ENCODE data around the gene FAM169A. TPM values are rescaled to one million over a fixed set of nuclear protein-coding genes. Genes with fewer than 3 reads are reported as not detected.

Gene FAM169A
- total and polyA plus RNA-seq, 2 experiments from 2014 or later = 16.9 to 97.7 TPM

DNA sequence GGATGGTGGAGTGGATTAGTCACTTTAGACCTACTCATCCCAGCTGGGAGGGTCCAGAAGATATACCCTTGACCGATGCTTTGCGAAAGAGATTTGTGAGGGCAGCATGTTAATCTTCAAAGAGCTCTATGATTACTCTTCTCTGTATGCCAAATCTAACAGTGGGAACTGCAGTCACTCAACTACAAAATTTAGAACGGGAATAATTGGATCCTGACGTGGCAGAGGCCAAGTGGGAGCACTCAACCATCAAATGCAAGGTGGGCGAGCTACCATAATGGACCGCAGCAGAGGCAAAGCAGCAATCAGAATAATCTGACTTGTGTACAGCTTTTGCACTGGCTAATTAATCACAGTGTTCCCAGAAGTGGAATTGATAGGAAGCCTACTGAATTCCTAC is 78.8 kb downstream of the FAM169A start (continued):
- TF ChIP-seq, protein P1, sequence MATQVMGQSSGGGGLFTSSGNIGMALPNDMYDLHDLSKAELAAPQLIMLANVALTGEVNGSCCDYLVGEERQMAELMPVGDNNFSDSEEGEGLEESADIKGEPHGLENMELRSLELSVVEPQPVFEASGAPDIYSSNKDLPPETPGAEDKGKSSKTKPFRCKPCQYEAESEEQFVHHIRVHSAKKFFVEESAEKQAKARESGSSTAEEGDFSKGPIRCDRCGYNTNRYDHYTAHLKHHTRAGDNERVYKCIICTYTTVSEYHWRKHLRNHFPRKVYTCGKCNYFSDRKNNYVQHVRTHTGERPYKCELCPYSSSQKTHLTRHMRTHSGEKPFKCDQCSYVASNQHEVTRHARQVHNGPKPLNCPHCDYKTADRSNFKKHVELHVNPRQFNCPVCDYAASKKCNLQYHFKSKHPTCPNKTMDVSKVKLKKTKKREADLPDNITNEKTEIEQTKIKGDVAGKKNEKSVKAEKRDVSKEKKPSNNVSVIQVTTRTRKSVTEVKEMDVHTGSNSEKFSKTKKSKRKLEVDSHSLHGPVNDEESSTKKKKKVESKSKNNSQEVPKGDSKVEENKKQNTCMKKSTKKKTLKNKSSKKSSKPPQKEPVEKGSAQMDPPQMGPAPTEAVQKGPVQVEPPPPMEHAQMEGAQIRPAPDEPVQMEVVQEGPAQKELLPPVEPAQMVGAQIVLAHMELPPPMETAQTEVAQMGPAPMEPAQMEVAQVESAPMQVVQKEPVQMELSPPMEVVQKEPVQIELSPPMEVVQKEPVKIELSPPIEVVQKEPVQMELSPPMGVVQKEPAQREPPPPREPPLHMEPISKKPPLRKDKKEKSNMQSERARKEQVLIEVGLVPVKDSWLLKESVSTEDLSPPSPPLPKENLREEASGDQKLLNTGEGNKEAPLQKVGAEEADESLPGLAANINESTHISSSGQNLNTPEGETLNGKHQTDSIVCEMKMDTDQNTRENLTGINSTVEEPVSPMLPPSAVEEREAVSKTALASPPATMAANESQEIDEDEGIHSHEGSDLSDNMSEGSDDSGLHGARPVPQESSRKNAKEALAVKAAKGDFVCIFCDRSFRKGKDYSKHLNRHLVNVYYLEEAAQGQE (IDR thresholded peaks at IDR 0.05; ENCODE audit: unreplicated experiment) = no peak

DNA sequence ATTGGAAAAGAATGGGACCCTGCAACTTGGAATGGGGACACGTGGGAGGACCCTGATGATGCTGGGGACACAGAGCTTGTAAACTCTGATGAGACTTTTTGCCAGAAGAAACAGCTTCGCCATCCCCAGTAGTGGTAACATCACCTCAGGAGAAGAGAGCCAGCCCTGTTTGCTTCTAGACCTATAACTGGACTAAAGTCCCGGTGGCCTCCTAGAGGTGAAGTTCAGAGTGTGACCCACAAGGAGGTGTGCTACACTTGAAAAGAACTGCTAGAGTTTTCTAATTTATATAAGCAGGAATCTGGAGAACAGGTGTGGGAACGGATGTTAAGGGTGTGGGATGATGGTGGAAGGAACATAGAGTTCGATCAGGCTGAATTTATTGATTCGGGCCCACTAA is 79.3 kb downstream of the FAM169A start:
- H2AFZ ChIP-seq = no peak overlapping the region
- no peaks in the 10 kb centered on the region; the same call in 1 of the 2 replicates for H4K20me1 ChIP-seq (replicated peaks; ENCODE audit: insufficient read depth)
- H3K27me3 Mint-ChIP-seq (ENCODE audit: insufficient read depth, low read depth, poor library complexity) = peaks cover 10% of the 10 kb centered on the region
- TF ChIP-seq, protein P2, sequence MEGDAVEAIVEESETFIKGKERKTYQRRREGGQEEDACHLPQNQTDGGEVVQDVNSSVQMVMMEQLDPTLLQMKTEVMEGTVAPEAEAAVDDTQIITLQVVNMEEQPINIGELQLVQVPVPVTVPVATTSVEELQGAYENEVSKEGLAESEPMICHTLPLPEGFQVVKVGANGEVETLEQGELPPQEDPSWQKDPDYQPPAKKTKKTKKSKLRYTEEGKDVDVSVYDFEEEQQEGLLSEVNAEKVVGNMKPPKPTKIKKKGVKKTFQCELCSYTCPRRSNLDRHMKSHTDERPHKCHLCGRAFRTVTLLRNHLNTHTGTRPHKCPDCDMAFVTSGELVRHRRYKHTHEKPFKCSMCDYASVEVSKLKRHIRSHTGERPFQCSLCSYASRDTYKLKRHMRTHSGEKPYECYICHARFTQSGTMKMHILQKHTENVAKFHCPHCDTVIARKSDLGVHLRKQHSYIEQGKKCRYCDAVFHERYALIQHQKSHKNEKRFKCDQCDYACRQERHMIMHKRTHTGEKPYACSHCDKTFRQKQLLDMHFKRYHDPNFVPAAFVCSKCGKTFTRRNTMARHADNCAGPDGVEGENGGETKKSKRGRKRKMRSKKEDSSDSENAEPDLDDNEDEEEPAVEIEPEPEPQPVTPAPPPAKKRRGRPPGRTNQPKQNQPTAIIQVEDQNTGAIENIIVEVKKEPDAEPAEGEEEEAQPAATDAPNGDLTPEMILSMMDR (conservative IDR thresholded peaks at IDR 0.05; ENCODE audit: low read depth in 2 of 2) = 0 out of 4 replicates have a peak, but pooled peaks have one; percentile 14 to 24
- TF ChIP-seq, protein P3, sequence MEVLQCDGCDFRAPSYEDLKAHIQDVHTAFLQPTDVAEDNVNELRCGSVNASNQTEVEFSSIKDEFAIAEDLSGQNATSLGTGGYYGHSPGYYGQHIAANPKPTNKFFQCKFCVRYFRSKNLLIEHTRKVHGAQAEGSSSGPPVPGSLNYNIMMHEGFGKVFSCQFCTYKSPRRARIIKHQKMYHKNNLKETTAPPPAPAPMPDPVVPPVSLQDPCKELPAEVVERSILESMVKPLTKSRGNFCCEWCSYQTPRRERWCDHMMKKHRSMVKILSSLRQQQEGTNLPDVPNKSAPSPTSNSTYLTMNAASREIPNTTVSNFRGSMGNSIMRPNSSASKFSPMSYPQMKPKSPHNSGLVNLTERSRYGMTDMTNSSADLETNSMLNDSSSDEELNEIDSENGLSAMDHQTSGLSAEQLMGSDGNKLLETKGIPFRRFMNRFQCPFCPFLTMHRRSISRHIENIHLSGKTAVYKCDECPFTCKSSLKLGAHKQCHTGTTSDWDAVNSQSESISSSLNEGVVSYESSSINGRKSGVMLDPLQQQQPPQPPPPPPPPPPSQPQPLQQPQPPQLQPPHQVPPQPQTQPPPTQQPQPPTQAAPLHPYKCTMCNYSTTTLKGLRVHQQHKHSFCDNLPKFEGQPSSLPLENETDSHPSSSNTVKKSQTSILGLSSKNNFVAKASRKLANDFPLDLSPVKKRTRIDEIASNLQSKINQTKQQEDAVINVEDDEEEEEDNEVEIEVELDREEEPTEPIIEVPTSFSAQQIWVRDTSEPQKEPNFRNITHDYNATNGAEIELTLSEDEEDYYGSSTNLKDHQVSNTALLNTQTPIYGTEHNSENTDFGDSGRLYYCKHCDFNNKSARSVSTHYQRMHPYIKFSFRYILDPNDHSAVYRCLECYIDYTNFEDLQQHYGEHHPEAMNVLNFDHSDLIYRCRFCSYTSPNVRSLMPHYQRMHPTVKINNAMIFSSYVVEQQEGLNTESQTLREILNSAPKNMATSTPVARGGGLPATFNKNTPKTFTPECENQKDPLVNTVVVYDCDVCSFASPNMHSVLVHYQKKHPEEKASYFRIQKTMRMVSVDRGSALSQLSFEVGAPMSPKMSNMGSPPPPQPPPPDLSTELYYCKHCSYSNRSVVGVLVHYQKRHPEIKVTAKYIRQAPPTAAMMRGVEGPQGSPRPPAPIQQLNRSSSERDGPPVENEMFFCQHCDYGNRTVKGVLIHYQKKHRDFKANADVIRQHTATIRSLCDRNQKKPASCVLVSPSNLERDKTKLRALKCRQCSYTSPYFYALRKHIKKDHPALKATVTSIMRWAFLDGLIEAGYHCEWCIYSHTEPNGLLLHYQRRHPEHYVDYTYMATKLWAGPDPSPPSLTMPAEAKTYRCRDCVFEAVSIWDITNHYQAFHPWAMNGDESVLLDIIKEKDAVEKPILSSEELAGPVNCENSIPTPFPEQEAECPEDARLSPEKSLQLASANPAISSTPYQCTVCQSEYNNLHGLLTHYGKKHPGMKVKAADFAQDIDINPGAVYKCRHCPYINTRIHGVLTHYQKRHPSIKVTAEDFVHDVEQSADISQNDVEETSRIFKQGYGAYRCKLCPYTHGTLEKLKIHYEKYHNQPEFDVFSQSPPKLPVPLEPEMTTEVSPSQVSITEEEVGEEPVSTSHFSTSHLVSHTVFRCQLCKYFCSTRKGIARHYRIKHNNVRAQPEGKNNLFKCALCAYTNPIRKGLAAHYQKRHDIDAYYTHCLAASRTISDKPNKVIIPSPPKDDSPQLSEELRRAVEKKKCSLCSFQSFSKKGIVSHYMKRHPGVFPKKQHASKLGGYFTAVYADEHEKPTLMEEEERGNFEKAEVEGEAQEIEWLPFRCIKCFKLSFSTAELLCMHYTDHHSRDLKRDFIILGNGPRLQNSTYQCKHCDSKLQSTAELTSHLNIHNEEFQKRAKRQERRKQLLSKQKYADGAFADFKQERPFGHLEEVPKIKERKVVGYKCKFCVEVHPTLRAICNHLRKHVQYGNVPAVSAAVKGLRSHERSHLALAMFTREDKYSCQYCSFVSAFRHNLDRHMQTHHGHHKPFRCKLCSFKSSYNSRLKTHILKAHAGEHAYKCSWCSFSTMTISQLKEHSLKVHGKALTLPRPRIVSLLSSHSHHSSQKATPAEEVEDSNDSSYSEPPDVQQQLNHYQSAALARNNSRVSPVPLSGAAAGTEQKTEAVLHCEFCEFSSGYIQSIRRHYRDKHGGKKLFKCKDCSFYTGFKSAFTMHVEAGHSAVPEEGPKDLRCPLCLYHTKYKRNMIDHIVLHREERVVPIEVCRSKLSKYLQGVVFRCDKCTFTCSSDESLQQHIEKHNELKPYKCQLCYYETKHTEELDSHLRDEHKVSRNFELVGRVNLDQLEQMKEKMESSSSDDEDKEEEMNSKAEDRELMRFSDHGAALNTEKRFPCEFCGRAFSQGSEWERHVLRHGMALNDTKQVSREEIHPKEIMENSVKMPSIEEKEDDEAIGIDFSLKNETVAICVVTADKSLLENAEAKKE (CRISPR knock-in tag; IDR thresholded peaks at IDR 0.05) = no peak
- H3K4me1 ChIP-seq (ENCODE audit: insufficient read depth) = no peaks in the 10 kb centered on the region
- no peaks in the 10 kb centered on the region for H3K9me3 Mint-ChIP-seq
- peaks cover 88% of the 10 kb centered on the region for H3K36me3 Mint-ChIP-seq (ENCODE audit: low read depth)
- no peak overlapping the region for H3K4me3 Mint-ChIP-seq
- 0 out of 2 replicates have a peak overlapping the region, but pooled peaks have one; percentile 19 for H3K27ac Mint-ChIP-seq
- no peaks in the 10 kb centered on the region for H3K9me2 ChIP-seq (ENCODE audit: insufficient read depth)
- peaks cover 49% of the 10 kb centered on the region for H3K36me3 ChIP-seq (ENCODE audit: insufficient read depth)
- ATAC-seq (no peak), DNase-seq (ENCODE audit: low spot score) (no peak)
- H3K4me3 ChIP-seq = no peak overlapping the region
- H3K79me2 ChIP-seq (replicated peaks; ENCODE audit: insufficient read depth) = peaks cover 8% of the 10 kb centered on the region
- H3K4me1 Mint-ChIP-seq = peaks cover 3% of the 10 kb centered on the region; the same call in 1 of the 3 replicates
- H3F3A ChIP-seq (replicated peaks; ENCODE audit: low read depth) = no peaks in the 10 kb centered on the region; the same call in 1 of the 2 replicates
- H3K4me2 ChIP-seq = no peak overlapping the region
- H3K27me3 ChIP-seq (ENCODE audit: insufficient read depth) = no peaks in the 10 kb centered on the region
- no peak overlapping the region for H3K27ac ChIP-seq (ENCODE audit: low read depth)

Data from GM23338 (cell line).